ENCODE measurements around the gene HSPA1L.

GRCh38 chr6:31860349-31860748 is 45.3 kb upstream of the HSPA1L start:
- TF ChIP-seq EGR1 (IDR thresholded peaks at IDR 0.05; ENCODE audit: low read depth in 2 of 2) (no peak), CTCF (IDR thresholded peaks at IDR 0.05; ENCODE audit: low read depth, low read length, missing input control) (no peak), MAX (IDR thresholded peaks at IDR 0.05) (no peak), GABPA (IDR thresholded peaks at IDR 0.05 in 1 of 2, conservative IDR thresholded peaks at IDR 0.05 in 1 of 2) (no peak), REST (IDR thresholded peaks at IDR 0.05) (no peak), YY1 (IDR thresholded peaks at IDR 0.05) (no peak), TAF1 (conservative IDR thresholded peaks at IDR 0.05) (no peak), SP1 (IDR thresholded peaks at IDR 0.05) (no peak), JUND (IDR thresholded peaks at IDR 0.05) (no peak)
